GM21825 (cell line): Measurements from ENCODE around the gene KARS1.

Experiments
- ATAC-seq: cut with Tn5 transposase; IDR thresholded peaks from one replicate; pipeline ENCODE4 v1.9.1; 2021; ENCODE audit warnings: mild to moderate bottlenecking, moderate library complexity; ENCODE audit not compliant: unreplicated experiment

The KARS1 gene

GRCh38 chr16:75588716-75589115, 58.7 kb downstream of the KARS1 start:
- ATAC-seq: no peak

DNA sequence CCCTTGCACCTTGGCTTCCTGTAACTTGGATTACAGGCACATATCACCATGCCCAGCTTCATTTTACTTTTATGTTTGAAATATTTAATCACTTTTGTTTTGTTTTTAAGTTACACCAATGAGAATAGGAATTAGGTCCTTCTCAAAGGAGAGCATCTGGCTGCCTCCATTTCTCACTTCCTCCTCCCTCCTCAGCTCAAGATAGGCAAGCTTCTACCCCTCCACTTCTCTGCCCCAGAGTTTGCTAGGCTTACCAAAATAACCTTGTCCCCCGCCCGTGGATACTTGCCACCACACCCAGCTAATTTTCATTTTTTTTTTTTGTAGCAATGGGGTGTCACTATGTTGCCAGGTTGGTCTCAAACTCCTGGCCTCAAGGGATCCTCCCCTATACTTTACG, 63.4 kb downstream of the KARS1 start:
- ATAC-seq: no peak

DNA sequence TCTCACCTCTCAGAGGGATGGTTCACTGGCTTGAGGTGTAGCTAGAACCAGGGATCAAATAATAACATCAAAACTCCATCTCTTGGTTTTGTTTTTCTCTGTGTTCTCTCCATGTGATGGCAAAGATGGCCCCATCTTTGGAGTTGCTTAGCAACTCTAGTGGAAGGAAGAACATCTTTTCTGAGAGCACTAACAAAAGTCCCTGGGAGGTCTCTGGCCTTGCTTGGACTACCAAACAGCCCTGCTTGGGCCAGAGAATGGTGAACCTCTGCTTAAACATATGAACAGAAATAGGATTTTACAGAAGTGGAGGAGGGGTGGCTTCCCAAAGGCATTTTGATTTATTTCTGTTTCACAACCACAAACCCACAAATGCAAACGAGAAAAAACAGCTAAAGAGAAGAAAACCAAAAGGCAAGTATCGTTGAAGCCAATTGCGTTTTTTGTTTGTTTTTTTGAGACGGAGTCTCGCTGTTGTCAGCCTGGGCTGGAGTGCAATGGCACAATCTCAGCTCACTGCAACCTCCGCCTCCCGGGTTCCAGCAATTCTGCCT, 68.1 kb downstream of the KARS1 start:
- ATAC-seq: no peak

DNA sequence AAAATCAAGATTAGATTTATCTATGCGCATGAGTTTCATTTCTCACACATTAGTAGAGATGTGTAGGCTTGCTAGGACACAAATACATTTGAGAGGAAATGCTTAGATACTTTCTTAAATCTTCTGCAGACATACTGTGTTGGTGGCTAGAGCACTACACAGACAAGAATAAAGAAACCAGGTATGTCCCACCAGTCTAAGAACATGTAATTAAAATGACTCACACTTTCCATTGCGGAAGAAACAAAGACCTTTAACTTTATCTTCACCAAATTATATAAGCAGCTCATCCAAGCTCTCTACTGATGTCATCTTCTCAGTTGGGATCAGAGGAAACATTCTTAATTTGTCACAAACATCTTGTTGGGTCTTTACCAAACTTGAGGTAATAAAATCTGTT, 68.7 kb downstream of the KARS1 start:
- ATAC-seq: no peak

DNA sequence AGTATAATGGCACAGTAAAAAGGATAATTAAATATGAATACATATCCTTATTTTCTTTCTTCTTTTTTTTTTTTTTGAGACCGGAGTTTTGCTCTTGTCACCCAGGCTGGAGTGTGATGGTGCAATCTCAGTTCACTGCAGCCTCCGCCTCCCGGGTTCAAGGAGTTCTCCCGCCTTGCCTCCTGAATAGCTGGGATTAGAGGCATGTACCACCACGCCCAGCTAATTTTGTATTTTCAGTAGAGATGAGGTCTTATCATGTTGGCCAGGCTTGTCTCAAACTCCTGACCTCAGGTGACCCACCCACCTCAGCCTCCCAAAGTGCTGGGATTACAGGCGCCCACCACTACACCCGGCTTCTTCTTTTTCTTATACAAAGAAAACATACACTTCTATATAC, 69.3 kb downstream of the KARS1 start:
- no peak for ATAC-seq
